ENCODE data around the gene HOXC6. TPM values are rescaled to one million over a fixed set of nuclear protein-coding genes. Genes with fewer than 3 reads are reported as not detected.
A peak's percentile ranks its signal among the peaks of the same experiment; 100 is the strongest.

Gene HOXC6
- total RNA-seq, 2 donors from 2014 or later: not detected

- H3K27ac ChIP-seq: no peak overlapping the region
- H3K27me3 ChIP-seq: peaks cover 25 to 35% of the 10 kb centered on the region in 2 donors
- H3K36me3 ChIP-seq: no peaks in the 10 kb centered on the region
These were observed 17.8 kb downstream of the HOXC6 start for GRCh38 chr12:54045868-54046521.

GRCh38 chr12:54046809-54047159, 18.5 kb downstream of the HOXC6 start:
- no peaks in the 10 kb centered on the region for H3K9me3 ChIP-seq
- H3K4me1 ChIP-seq: peaks cover 0 to 11% of the 10 kb centered on the region in 2 donors
- TF ChIP-seq CTCF (IDR thresholded peaks at IDR 0.05): no peak
- peak overlapping the region in 1 of 2 donors; percentile 3 for H3K4me3 ChIP-seq
- H3K36me3 ChIP-seq: no peaks in the 10 kb centered on the region
- no peak overlapping the region for H3K27ac ChIP-seq
- H3K27me3 ChIP-seq: peaks cover 25 to 35% of the 10 kb centered on the region in 2 donors
- DNase-seq (ENCODE audit: low spot score): no peak

More at GRCh38 chr12:54045868-54046521, 17.8 kb downstream of the HOXC6 start:
- no peak for TF ChIP-seq CTCF (IDR thresholded peaks at IDR 0.05)
- DNase-seq (ENCODE audit: low spot score): no peak
- no peaks in the 10 kb centered on the region for H3K9me3 ChIP-seq
- H3K4me3 ChIP-seq: no peak overlapping the region
- peaks cover 0 to 11% of the 10 kb centered on the region in 2 donors for H3K4me1 ChIP-seq

- H3K36me3 ChIP-seq: no peaks in the 10 kb centered on the region
- no peak for DNase-seq (ENCODE audit: low spot score)
- no peak for TF ChIP-seq CTCF (IDR thresholded peaks at IDR 0.05)
- H3K9me3 ChIP-seq: no peaks in the 10 kb centered on the region
- no peak overlapping the region for H3K27ac ChIP-seq
- peaks cover 0 to 11% of the 10 kb centered on the region in 2 donors for H3K4me1 ChIP-seq
- peak overlapping the region in 1 of 2 donors; percentile 3 for H3K4me3 ChIP-seq
- peaks cover 25 to 35% of the 10 kb centered on the region in 2 donors for H3K27me3 ChIP-seq
These were observed 19.1 kb downstream of the HOXC6 start for GRCh38 chr12:54047160-54047963.

GRCh38 chr12:54047964-54048303, 19.7 kb downstream of the HOXC6 start:
- peaks cover 25 to 41% of the 10 kb centered on the region in 2 donors for H3K27me3 ChIP-seq
- no peaks in the 10 kb centered on the region for H3K36me3 ChIP-seq
- H3K4me3 ChIP-seq: no peak overlapping the region
- H3K27ac ChIP-seq: no peak overlapping the region
- DNase-seq (ENCODE audit: low spot score): no peak
- H3K4me1 ChIP-seq: peaks cover 0 to 13% of the 10 kb centered on the region in 2 donors
- no peaks in the 10 kb centered on the region for H3K9me3 ChIP-seq
- TF ChIP-seq CTCF (IDR thresholded peaks at IDR 0.05): no peak

- peaks cover 0 to 18% of the 10 kb centered on the region in 2 donors for H3K4me1 ChIP-seq
- DNase-seq (ENCODE audit: low spot score): no peak
- no peaks in the 10 kb centered on the region for H3K9me3 ChIP-seq
- no peak overlapping the region for H3K4me3 ChIP-seq
- H3K27ac ChIP-seq: no peak overlapping the region
- no peaks in the 10 kb centered on the region for H3K36me3 ChIP-seq
- peaks cover 25 to 47% of the 10 kb centered on the region in 2 donors for H3K27me3 ChIP-seq
- no peak for TF ChIP-seq CTCF (IDR thresholded peaks at IDR 0.05)
These were observed 20.3 kb downstream of the HOXC6 start for GRCh38 chr12:54048406-54049093.
